Central memory CD4-positive, alpha-beta T cell (primary cell): ENCODE results near the gene ABI2.
"Not testable (repeated sequence)": the region's sequence is repeated elsewhere in the genome, so short reads cannot be mapped to it uniquely, and the experiment has no call there.

Source experiments
- DNase-seq: peaks from one replicate; pipeline ENCODE4 v3.0.0; 2022
- total RNA-seq, 3 experiments: gene quantifications; one replicate each; lab custom pipeline; 2026; lab: John Stamatoyannopoulos, UW

ABI2 gene
- total RNA-seq: 21.9 to 56.8 (median 35.5) reads per million in 3 experiments

GRCh38 chr2:203327901-203328759, at the start of gene ABI2:
Gene ABI2, plus strand, starts transcription at chr2:203328394. Its CDS starts 121 bp downstream, at chr2:203328515.
- DNase-seq: peak; percentile 51

- no peak for DNase-seq
These were observed 48.9 kb upstream of the ABI2 start for GRCh38 chr2:203279288-203279687.

GRCh38 chr2:203280428-203281064, 47.6 kb upstream of the ABI2 start:
- no peak for DNase-seq

- DNase-seq: no peak
These were observed 46.1 kb upstream of the ABI2 start for GRCh38 chr2:203282101-203282500.

GRCh38 chr2:203286532-203286931, 41.7 kb upstream of the ABI2 start:
- DNase-seq: no peak

GRCh38 chr2:203301667-203302066, 26.5 kb upstream of the ABI2 start:
- no peak for DNase-seq

- not testable (repeated sequence) for DNase-seq
These were observed 25.6 kb upstream of the ABI2 start for GRCh38 chr2:203302586-203302985.

GRCh38 chr2:203310688-203311436, 17.3 kb upstream of the ABI2 start:
- no peak for DNase-seq

GRCh38 chr2:203326356-203326755, 1.8 kb upstream of the ABI2 start:
- no peak for DNase-seq

GRCh38 chr2:203327582-203327900, 653 bp upstream of the ABI2 start:
- DNase-seq: peak; percentile 1

GRCh38 chr2:203328760-203329540, 756 bp downstream of the ABI2 start:
- DNase-seq: peak; percentile 26

- DNase-seq: no peak
These were observed 2.2 kb downstream of the ABI2 start for GRCh38 chr2:203330434-203330833.

- DNase-seq: no peak
These were observed 10.1 kb downstream of the ABI2 start for GRCh38 chr2:203338322-203338721.

- DNase-seq: no peak
These were observed 12.7 kb downstream of the ABI2 start for GRCh38 chr2:203340791-203341487.

GRCh38 chr2:203341741-203342310, 13.6 kb downstream of the ABI2 start:
- DNase-seq: no peak

- DNase-seq: not testable (repeated sequence)
These were observed 14.2 kb downstream of the ABI2 start for GRCh38 chr2:203342374-203342773.

- no peak for DNase-seq
These were observed 16.5 kb downstream of the ABI2 start for GRCh38 chr2:203344667-203345066.

- DNase-seq: no peak
These were observed 18.4 kb downstream of the ABI2 start for GRCh38 chr2:203346612-203347011.

- DNase-seq: no peak
These were observed 19.2 kb downstream of the ABI2 start for GRCh38 chr2:203347375-203347774.

- DNase-seq: no peak
These were observed 24.5 kb downstream of the ABI2 start for GRCh38 chr2:203352604-203353255.

- DNase-seq: no peak
These were observed 26.8 kb downstream of the ABI2 start for GRCh38 chr2:203354966-203355365.
